CD4-positive, alpha-beta T cell treated with Interferon gamma for 1 hour (primary cell): ENCODE results near the gene RBM28.

ENCODE experiments used
- DNase-seq: peaks from one replicate; pipeline ENCODE4 v3.0.0-alpha.2; 2020

The RBM28 gene

GRCh38 chr7:128366986-128367385 is 23.3 kb upstream of the RBM28 start:
- DNase-seq, result no peak

GRCh38 chr7:128366300-128366699 is 22.6 kb upstream of the RBM28 start:
- no peak for DNase-seq

DNA sequence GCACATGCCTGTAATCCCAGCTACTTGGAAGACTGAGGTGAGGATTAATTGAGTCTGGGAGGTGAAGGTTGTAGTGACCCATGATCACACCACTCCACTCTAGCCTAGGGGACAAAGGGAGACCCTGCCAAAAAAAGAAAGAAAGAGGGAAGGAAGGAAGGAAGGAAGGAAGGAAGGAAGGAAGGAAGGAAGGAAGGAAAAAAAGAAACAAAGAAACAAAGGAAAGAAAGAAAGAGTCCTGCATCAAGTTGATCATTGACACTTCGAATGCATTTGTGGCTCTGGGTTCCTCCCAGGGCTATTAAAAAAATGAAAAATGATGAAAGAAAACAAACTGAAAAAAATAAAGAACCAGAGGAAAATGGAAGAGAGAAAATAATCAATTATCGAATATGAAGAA is 21.7 kb upstream of the RBM28 start:
- DNase-seq, result no peak

DNA sequence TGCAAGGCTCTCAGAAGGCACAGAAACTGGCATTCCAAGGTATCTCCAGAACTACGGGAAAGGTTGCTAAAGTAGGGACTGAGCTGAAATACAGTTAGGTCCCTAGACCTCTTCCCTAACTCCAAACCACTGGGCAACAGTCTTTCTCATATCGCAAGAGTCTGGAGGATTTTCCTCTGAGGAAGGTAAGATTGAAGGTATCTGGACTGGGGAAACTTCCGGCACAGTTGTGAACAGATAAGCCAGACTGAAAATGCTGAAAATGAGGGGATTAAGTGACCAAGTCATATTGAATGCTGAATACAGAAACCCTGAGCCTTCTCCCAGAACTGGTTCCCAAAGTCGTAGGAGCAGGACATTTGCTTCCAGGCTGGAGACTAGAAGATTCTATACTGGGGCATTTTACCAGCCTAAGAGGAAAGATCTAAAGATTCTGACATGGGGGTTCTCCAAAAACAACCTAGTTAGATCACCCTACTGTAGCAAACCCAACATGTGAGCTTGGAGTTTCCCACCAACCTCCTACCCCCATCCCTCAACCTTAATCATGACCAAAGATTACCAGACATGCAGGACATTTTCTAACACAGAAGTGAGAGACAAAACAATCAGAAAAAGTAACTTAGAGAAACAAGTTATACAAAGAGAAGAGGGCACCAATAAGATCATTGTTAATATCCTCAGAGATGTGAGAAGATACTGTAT is 20.6 kb upstream of the RBM28 start:
- DNase-seq, result no peak

- no peak for DNase-seq
These were observed 19.6 kb upstream of the RBM28 start for GRCh38 chr7:128363261-128363721.

- DNase-seq, result no peak
These were observed 19.0 kb upstream of the RBM28 start for GRCh38 chr7:128362670-128363069.

DNA sequence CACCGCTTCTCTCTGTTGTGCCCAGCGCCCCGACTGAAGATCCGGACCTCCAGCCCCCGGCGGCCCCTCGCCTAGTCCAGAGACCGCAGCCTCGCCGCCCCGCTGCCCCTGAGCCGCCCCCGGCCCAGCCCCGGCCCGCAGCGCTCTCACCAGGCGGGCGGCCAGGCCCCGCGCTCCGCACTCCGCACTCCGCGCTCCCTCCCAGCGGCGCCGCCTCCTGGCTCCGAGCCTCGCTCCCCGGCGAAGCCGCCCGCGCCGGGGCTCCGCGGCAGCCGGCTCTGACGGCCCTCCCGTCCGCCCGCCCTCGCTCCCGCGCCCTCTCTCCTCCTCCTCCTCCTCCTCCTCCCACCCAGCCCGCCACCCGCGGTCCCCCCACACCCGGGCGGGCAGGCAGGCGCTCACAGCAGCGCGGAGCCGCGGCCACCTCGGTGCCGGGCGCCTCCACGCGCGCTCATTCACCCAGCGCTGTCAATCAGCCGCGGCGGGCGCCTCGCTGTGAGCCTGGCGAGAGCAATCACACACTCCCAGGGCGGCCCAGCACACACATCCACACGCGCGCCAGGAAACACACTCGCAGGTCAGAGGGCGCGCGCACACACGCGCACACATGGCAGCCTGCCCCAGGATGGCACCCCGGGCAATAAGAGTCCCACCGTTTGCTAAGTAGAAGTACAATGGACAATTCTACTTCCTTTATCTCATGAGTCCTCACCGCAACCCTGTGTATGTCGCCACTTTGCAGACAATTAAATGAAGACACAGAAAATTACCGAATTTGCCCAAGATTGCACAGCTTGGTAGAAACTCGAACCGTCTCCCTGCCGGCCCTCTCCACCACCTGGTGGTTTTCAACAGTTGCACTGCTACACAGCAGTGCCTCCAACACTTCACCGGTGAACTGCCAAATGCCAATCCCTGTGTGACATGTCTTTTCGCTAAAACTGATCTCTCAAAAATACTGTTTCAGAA is 18.0 kb upstream of the RBM28 start, which contains the start of gene PRRT4:
Gene PRRT4 (minus strand): TSS at position 280 of the 969 bp plus-strand sequence.
- DNase-seq, result peak; percentile 39

DNA sequence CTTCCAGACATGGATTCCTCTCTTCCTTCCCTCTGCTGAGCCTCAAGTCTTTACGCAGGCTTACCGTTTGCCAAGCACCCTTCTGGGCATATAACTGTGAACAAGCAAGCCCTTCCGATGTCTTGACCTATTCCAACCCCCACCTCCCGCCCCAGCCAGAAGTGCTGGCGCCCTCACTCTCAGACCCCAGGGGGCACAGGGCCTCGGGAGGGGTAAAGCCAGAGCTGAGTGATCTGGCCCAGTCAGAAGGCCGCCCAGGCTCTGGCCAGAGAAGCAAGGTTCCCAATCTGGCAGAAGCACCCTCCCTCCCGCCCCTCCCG is 16.6 kb upstream of the RBM28 start:
- no peak for DNase-seq

- DNase-seq, result no peak
These were observed 16.2 kb upstream of the RBM28 start for GRCh38 chr7:128359939-128360338.

DNA sequence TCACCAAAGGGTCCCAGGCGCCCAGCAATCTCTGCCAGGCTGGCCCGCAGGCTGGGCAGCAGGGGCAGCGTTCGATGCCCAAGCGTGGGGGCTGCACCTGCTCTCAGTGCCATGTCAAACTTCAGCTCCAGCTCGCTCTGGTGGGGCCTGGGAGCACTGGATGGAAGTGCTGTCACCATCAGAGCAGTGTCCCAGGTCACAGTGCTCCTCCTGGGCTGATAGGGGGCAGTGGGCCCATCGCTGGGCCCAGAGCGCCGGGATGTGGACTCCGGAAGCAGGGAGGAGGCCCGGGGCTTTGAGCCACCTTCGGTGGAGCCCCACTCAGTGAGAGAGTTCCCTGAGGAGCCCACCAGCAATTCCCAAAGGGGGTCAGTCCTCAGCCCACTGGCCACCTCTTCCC is 15.6 kb upstream of the RBM28 start:
- DNase-seq, result no peak

- no peak for DNase-seq
These were observed 14.5 kb upstream of the RBM28 start for GRCh38 chr7:128358233-128358632.

GRCh38 chr7:128357217-128357613 is 13.5 kb upstream of the RBM28 start:
- no peak for DNase-seq

DNA sequence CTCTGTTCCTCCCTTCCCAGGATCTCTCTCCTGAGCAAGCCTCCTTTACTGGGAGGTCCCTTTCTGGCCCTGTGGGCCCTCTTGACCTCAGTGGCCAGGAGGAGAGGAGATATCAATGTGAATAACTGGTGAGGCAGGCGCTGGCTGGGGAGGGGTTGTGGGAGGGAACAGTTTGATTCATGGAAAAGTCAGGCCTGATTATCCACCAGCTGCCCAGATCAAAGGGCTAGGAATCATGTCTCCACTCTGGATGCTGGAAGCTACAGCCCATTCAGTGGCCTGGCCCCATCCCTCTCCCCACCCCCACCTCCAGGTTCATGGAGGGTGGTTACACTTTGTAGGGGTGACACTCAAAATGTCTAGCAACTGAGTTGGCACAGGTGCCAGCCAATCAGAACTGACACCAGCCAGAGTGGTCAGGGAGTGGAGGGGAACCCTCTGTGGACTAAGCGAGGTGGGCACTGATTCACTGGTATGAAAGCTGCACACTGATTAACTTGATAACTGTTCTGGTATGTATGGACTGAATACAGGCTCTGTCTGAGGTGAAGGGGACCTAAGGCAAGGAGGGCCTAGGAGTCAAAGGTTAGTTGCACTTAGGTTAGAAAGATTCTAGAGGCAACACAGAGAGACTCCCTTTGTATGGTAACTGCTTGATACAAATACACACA is 13.0 kb upstream of the RBM28 start:
- no peak for DNase-seq

- no peak for DNase-seq
These were observed 9.9 kb upstream of the RBM28 start for GRCh38 chr7:128353610-128354009.

GRCh38 chr7:128353189-128353588 is 9.5 kb upstream of the RBM28 start:
- no peak for DNase-seq

DNA sequence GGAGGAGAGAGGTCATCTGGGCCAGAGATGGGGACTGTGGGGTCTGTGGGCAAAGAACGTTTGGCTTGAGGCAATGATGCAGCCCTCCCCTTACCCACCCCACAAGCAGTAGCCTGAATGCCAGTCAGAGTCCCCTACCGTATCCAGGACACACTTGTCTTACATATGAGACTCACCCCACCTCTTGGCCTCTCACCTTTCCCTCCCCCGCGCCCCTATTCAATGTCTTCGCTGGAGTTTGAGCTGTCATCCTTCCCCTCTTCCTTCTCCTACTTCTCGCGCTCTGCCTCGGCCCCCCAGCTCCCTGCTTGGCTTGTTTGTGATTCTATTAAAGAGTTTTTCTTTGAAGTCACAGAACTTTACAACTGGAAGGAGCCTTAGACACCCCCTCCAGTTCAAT is 8.9 kb upstream of the RBM28 start:
- DNase-seq, result no peak

- DNase-seq, result peak; percentile 28
These were observed 8.4 kb upstream of the RBM28 start for GRCh38 chr7:128352153-128352537.

DNA sequence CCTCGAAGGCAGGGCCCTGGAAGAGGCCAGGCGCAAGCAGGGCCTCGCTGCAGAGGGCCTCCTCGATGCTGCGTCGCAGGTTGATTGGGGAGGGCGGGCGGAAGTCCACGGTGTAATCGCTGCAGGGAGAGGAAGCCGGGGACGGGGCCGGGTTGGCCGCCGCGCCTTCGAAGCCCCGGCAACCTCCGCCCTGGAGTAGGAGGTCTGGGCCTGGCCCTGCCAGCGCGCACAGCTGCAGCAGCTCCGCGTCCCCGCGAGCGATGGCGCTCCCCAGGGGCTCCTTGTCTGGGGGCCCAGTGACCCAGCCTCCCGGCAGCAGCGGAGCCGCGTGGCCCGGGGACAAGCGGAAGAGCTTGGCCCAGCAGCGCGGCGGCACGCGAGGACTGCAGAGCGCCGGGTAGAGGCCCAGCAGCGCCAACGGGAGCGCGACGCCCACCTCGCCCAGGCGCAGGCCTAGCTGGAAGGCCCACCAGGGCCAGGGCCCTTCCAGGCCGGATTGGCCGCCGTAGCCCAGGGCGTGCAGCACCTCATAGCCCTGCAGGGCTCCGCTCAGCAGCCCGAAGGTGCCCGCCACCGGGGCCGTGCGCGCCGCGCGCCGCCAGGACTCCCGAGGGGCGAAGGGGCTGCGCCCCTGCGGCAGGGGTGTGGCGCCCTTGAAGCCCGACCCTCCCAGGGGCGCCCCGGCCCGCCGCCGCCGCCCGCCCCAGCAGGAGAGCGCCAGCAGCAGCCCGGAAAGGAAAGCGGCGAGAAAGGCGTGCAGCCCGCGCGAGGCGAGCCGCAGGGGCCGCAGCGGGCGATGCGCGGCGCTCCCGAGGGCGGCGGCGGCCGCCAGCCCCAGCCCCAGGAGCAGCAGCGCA is 7.8 kb upstream of the RBM28 start:
- DNase-seq, result no peak

DNA sequence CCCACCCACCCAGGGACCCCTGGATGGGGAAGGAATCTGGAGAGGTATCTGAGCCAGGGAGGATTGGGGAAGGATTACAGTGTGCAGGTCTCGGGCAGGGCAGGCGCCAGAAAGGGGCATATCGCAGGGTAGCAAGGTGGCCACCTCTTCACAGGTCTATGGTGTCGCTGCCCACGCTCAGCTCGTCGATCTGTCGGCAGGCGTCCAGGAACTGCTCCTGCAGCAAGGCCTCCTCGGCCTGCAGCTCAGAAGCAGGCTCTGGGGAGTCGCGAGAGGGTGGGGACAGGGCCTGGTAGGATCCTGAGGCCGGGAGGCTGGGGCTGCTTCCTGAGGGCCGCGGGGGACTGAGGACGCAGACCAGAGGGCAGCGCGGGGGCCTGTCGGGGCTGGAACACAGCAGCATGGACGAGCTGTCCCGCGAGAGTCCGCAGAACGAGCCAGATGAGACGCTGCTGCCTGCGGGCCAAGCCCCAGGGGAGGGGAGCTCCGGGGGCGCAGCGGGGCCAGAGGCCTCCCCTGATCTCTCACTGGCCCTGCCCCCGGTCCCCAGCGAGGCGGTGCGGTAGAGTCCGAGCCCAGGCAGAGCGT is 7.1 kb upstream of the RBM28 start:
- DNase-seq, result no peak

- DNase-seq, result no peak
These were observed 5.7 kb upstream of the RBM28 start for GRCh38 chr7:128349466-128349825.

DNA sequence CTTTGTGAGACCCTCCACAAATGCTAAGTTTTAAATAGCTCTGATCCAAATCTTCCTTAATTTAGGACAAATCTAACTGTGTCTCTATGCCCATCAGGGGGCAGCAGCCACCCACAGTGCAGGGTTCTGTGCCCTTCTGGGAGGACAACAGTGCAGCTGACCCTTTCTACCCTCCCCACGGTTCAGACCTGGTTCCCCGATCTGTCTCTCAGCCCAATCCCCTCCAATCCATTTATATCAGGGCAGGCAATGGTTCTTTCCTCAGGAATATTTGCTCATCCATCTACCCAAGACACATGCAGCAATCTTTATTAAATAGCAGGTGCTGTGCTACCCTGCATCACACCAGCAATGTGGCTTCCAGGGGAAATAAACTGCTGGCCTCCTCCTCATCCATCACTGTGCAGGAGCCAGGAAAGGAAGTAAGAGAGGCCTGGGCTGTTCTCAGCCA is 4.0 kb upstream of the RBM28 start:
- peak; percentile 20 for DNase-seq

GRCh38 chr7:128344431-128344774 is 695 bp upstream of the RBM28 start:
- no peak for DNase-seq
